ENCODE measurements around the gene OPA1. TPM values are rescaled to one million over a fixed set of nuclear protein-coding genes. Genes with fewer than 3 reads are reported as not detected.

The OPA1 gene
- total and polyA plus RNA-seq, 2 of the 8 experiments (the other 6 are each of a cell fraction or from before 2014, with no cell fraction given), result 20.3 to 109 TPM

GRCh38 chr3:193674714-193675113 lies 81.7 kb downstream of the OPA1 start:
- Histone ChIP-seq H2BK15ac (ENCODE audit: low read length) (no peak overlapping the region), H2BK12ac (ENCODE audit: low read depth, low read length) (no peak overlapping the region), H3K18ac (ENCODE audit: extremely low read depth, low read length) (no peak overlapping the region), H3K56ac (replicated peaks; ENCODE audit: insufficient read length, low read depth, low read length) (no peak overlapping the region), H4K20me1 (replicated peaks in 1 of 2; ENCODE audit: control insufficient read depth in 1 of 2, insufficient read depth in 2 of 2, low read length in 2 of 2) (no peaks in the 10 kb centered on the region), H2AFZ (ENCODE audit: low read length) (no peak overlapping the region), H2BK20ac (ENCODE audit: low read length) (no peak overlapping the region), H3K4me2 (ENCODE audit: insufficient read depth in 1 of 2, low read depth in 2 of 2, low read length in 2 of 2) (no peak overlapping the region), H3K27ac (ENCODE audit: low read depth, low read length) (no peak overlapping the region), H4K91ac (replicated peaks; ENCODE audit: insufficient read length, low read length) (no peak overlapping the region), H4K8ac (ENCODE audit: extremely low read depth, insufficient read depth, low read length) (no peak overlapping the region), H3K23me2 (ENCODE audit: low read depth, low read length) (no peaks in the 10 kb centered on the region), H3K14ac (ENCODE audit: insufficient read length) (no peak overlapping the region), H3K4me1 (replicated peaks in 1 of 4; ENCODE audit: control insufficient read depth in 3 of 4, insufficient read depth in 4 of 4, low read length in 3 of 4) (no peaks in the 10 kb centered on the region), H3K9me3 (ENCODE audit: insufficient read depth in 2 of 2, low read depth in 1 of 2, low read length in 1 of 2) (no peaks in the 10 kb centered on the region), H3K36me3 (ENCODE audit: control insufficient read depth in 2 of 4, insufficient read depth in 4 of 4, low read length in 3 of 4) (peaks cover 0 to 16% (median 2%) of the 10 kb centered on the region in 4 experiments; a peak in 3 of 8 replicates), H3K79me1 (ENCODE audit: low read depth, low read length) (no peaks in the 10 kb centered on the region), H2AK5ac (ENCODE audit: low read depth, low read length) (no peak overlapping the region), H3K9ac (replicated peaks in 1 of 4; ENCODE audit: extremely low read depth in 1 of 4, low read depth in 3 of 4, low read length in 3 of 4) (no peak overlapping the region), H3K27me3 (replicated peaks in 1 of 4; ENCODE audit: control insufficient read depth in 3 of 4, extremely low read depth in 1 of 4, insufficient read depth in 3 of 4, low read length in 3 of 4) (no peaks in the 10 kb centered on the region), H3K23ac (ENCODE audit: insufficient read length) (no peak overlapping the region), H3K4me3 (ENCODE audit: extremely low read depth in 1 of 4, insufficient read depth in 2 of 4, low read depth in 3 of 4, low read length in 4 of 4) (no peak overlapping the region), H4K5ac (ENCODE audit: insufficient read length, low read depth, low read length) (no peak overlapping the region), H2BK5ac (ENCODE audit: low read depth, low read length) (no peak overlapping the region), H3K4ac (replicated peaks; ENCODE audit: insufficient read length, low read depth, low read length) (no peak overlapping the region), H3K79me2 (ENCODE audit: control insufficient read depth in 1 of 2, insufficient read depth in 2 of 2, low read length in 2 of 2) (no peaks in the 10 kb centered on the region), H2BK120ac (replicated peaks; ENCODE audit: low read depth, low read length) (no peak overlapping the region)
- no peak for DNase-seq (ENCODE audit: low read depth in 1 of 2, low spot score in 2 of 2)
- TF ChIP-seq CEBPB (IDR thresholded peaks at IDR 0.05; ENCODE audit: low read depth, low read length) (no peak), ASH2L (IDR thresholded peaks at IDR 0.05; ENCODE audit: low read length) (no peak), NANOG (IDR thresholded peaks at IDR 0.05; ENCODE audit: insufficient read depth, low read depth, low read length, poor library complexity, severe bottlenecking) (no peak), CHD2 (IDR thresholded peaks at IDR 0.05; ENCODE audit: low read length) (no peak), NRF1 (IDR thresholded peaks at IDR 0.05; ENCODE audit: low read depth, low read length) (no peak), GTF2F1 (IDR thresholded peaks at IDR 0.05; ENCODE audit: borderline replicate concordance, low read depth, low read length) (no peak), POLR2AphosphoS5 (IDR thresholded peaks at IDR 0.05; ENCODE audit: low read depth, low read length) (no peak), SIX5 (IDR thresholded peaks at IDR 0.05; ENCODE audit: low read depth, low read length) (no peak), SUZ12 (IDR thresholded peaks at IDR 0.05; ENCODE audit: low read length) (no peak), KDM1A (IDR thresholded peaks at IDR 0.05; ENCODE audit: borderline replicate concordance, low read length) (no peak), KDM4A (IDR thresholded peaks at IDR 0.05; ENCODE audit: low read depth, low read length, severe bottlenecking) (no peak), RBBP5 (IDR thresholded peaks at IDR 0.05; ENCODE audit: borderline replicate concordance, low read depth, low read length) (no peak), EZH2 (IDR thresholded peaks at IDR 0.05; ENCODE audit: low read depth, low read length, severe bottlenecking) (no peak)
- CTCF ChIA-PET (ENCODE audit: partially characterized antibody), result interaction anchor here (1.3 kb wide), 1 partner anchor 9 kb away, joined by 5 read pairs; no protein-coding TSS in a partner anchor
- no peak for FAIRE-seq
- 86% methylated on average over 9 of the region's 9 CpGs; no CpG with 5 or more reads in 1 of the 2 experiments for WGBS, 2 experiments (ENCODE audit: extremely low coverage in 1 of 2, insufficient coverage in 1 of 2, insufficient read length in 1 of 2, insufficient replicate concordance in 2 of 2, low coverage in 1 of 2, low lambda C conversion rate in 2 of 2, missing lambda C conversion rate in 1 of 2)
- POLR2A ChIA-PET (ENCODE audit: partially characterized antibody), result no interaction called here

All from H1 (cell line).